Activated B cell treated with CpG ODN at 0.5 μM for 24 hours (primary cell): Measurements from ENCODE around the gene ZNF786. TPM values are rescaled to one million over a fixed set of nuclear protein-coding genes. Genes with fewer than 3 reads are reported as not detected.
"Not testable (repeated sequence)": the region's sequence is repeated elsewhere in the genome, so short reads cannot be mapped to it uniquely, and the experiment has no call there.

Experiments used
- ATAC-seq: fragments of 200-7000 bp; cut with Tn5 transposase; one replicate; pipeline ENCODE4 v1.10.0; 2021; ENCODE audit warnings: low read depth, mild to moderate bottlenecking, moderate library complexity
- CTCF ChIA-PET: fragments of 350-600 bp; sonication (Branson Sonifier 250); formaldehyde crosslinking; loops from one replicate; lab custom pipeline; 2021; ENCODE audit warnings: antibody characterized with exemption; lab: Charles Lee
- POLR2A ChIA-PET: fragments of 350-600 bp; sonication (Branson Sonifier 250); formaldehyde crosslinking; loops from one replicate; lab custom pipeline; 2021; ENCODE audit warnings: antibody characterized with exemption; lab: Charles Lee
- DNase-seq: peaks from one replicate; pipeline ENCODE4 v3.0.0; 2022
- H3K27ac Mint-ChIP-seq: one replicate; pipeline ENCODE4 v1.8.0; 2020; ENCODE audit warnings: mixed read lengths
- H3K27me3 Mint-ChIP-seq: one replicate; pipeline ENCODE4 v1.8.0; 2021; ENCODE audit warnings: mixed read lengths
- H3K36me3 Mint-ChIP-seq: one replicate; pipeline ENCODE4 v1.8.0; 2021; ENCODE audit warnings: low read depth, mixed read lengths
- H3K4me1 Mint-ChIP-seq: one replicate; pipeline ENCODE4 v1.8.0; 2021; ENCODE audit warnings: mixed read lengths
- H3K4me3 Mint-ChIP-seq: one replicate; pipeline ENCODE4 v1.8.0; 2020; ENCODE audit warnings: mild to moderate bottlenecking, mixed read lengths
- H3K9me3 Mint-ChIP-seq: one replicate; pipeline ENCODE4 v1.8.0; 2020; ENCODE audit warnings: mixed read lengths
- intact Hi-C: fragments of 100-400 bp; cut with micrococcal nuclease; formaldehyde crosslinking; loops from one replicate; pipeline ENCODE4 v1.15.1; 2024
- total RNA-seq: library from RNA; stranded (reverse); gene quantifications from 2 replicates; pipeline ENCODE4 v1.2.3, GENCODE V29; 2022
- TF ChIP-seq, protein P1 (sequence below): fragments of 200-600 bp; IDR thresholded peaks from one replicate; pipeline ENCODE4 v1.8.0; 2022; ENCODE audit warnings: antibody characterized with exemption, mild to moderate bottlenecking

ZNF786 gene
- total RNA-seq, 1 donor from 2014 or later, result 11.0 TPM

- TF ChIP-seq, protein P1, sequence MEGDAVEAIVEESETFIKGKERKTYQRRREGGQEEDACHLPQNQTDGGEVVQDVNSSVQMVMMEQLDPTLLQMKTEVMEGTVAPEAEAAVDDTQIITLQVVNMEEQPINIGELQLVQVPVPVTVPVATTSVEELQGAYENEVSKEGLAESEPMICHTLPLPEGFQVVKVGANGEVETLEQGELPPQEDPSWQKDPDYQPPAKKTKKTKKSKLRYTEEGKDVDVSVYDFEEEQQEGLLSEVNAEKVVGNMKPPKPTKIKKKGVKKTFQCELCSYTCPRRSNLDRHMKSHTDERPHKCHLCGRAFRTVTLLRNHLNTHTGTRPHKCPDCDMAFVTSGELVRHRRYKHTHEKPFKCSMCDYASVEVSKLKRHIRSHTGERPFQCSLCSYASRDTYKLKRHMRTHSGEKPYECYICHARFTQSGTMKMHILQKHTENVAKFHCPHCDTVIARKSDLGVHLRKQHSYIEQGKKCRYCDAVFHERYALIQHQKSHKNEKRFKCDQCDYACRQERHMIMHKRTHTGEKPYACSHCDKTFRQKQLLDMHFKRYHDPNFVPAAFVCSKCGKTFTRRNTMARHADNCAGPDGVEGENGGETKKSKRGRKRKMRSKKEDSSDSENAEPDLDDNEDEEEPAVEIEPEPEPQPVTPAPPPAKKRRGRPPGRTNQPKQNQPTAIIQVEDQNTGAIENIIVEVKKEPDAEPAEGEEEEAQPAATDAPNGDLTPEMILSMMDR, result no peak
- H3K4me1 Mint-ChIP-seq, result no peaks in the 10 kb centered on the region
- H3K4me3 Mint-ChIP-seq, result no peak overlapping the region
- peaks cover 4% of the 10 kb centered on the region for H3K27me3 Mint-ChIP-seq
- intact Hi-C loops, result no loop called here
- H3K27ac Mint-ChIP-seq, result no peak overlapping the region
- H3K36me3 Mint-ChIP-seq, result no peaks in the 10 kb centered on the region
- no peaks in the 10 kb centered on the region for H3K9me3 Mint-ChIP-seq
- ChIA-PET POLR2A (no interaction called here), CTCF (no interaction called here)
- no peak for DNase-seq
- no peak for ATAC-seq
Observed at GRCh38 chr7:149043936-149044335, 46.6 kb downstream of the ZNF786 start.

GRCh38 chr7:149041350-149041749, 49.2 kb downstream of the ZNF786 start:
- no peaks in the 10 kb centered on the region for H3K4me1 Mint-ChIP-seq
- peaks cover 4% of the 10 kb centered on the region for H3K27me3 Mint-ChIP-seq
- peaks cover 6% of the 10 kb centered on the region for H3K9me3 Mint-ChIP-seq
- ChIA-PET POLR2A (interaction anchor here (0.6 kb wide), 1 partner anchor 589 kb away, joined by 4 read pairs; no protein-coding TSS in a partner anchor), CTCF (no interaction called here)
- H3K36me3 Mint-ChIP-seq, result no peaks in the 10 kb centered on the region
- DNase-seq (no peak), ATAC-seq (no peak)
- no peak overlapping the region for H3K4me3 Mint-ChIP-seq
- TF ChIP-seq, protein P1, result no peak
- no peak overlapping the region for H3K27ac Mint-ChIP-seq
- intact Hi-C loops, result no loop called here

GRCh38 chr7:149038641-149039040, 51.9 kb downstream of the ZNF786 start:
- H3K27ac Mint-ChIP-seq, H3K9me3 Mint-ChIP-seq, H3K4me1 Mint-ChIP-seq, H3K27me3 Mint-ChIP-seq, CTCF ChIA-PET, POLR2A ChIA-PET, H3K36me3 Mint-ChIP-seq, intact Hi-C loops, H3K4me3 Mint-ChIP-seq, DNase-seq, ATAC-seq: not testable (repeated sequence)

DNA sequence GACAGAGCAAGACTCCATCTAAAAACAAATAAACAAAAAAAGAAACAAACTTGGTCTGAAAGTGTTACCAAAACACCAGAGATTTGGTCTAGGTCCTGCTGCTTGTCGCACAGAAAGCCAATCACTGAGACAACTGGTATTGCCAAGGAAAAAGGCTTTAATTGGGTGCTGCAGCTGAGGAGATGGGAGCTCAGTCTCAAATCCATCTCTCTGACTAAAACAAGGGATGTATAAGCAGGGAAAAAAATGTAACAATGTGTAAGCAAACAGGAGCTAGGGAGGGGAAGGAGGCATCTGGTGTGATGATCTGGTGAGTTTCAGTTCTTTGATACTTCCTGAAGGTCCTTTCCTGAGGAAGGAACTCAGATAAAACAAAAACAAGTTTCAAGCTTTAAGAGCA, 53.8 kb downstream of the ZNF786 start:
- intact Hi-C loops, result no loop called here
- H3K36me3 Mint-ChIP-seq, result no peaks in the 10 kb centered on the region
- ChIA-PET CTCF (no interaction called here), POLR2A (no interaction called here)
- DNase-seq (no peak), ATAC-seq (no peak)
- TF ChIP-seq, protein P1, result no peak
- H3K4me3 Mint-ChIP-seq, result no peak overlapping the region
- H3K9me3 Mint-ChIP-seq, result peaks cover 6% of the 10 kb centered on the region
- H3K27me3 Mint-ChIP-seq, result peaks cover 4% of the 10 kb centered on the region
- H3K27ac Mint-ChIP-seq, result no peak overlapping the region
- no peaks in the 10 kb centered on the region for H3K4me1 Mint-ChIP-seq

DNA sequence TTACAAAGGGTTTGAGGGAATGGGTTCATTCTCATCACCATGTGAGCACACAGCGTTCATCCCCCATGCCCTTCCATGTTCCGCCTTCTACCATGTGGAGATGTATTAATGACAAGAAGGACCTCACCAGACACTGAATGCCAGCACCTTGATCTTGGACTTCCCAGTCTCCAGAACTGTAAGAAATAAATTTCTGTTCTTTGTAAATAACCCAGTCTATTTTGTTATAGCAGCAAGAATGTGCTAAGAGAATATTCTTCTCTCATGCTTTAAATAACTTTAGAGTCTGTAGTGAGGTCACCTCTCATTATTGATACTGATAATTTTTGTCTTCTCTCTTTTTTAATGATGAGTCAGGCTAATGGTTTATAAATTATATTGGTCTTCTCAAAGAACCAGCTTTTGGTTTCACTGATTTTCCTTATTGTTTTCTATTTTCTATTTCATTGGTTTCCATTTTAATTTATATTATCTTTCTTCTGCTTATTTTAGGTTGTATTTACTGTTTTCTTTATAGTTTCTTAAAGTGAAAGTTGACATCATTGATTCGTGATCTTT, 59.1 kb downstream of the ZNF786 start:
- peaks cover 24% of the 10 kb centered on the region for H3K4me1 Mint-ChIP-seq
- no peaks in the 10 kb centered on the region for H3K9me3 Mint-ChIP-seq
- DNase-seq, result no peak
- no peaks in the 10 kb centered on the region for H3K27me3 Mint-ChIP-seq
- ChIA-PET POLR2A (interaction anchor here (0.7 kb wide), 1 partner anchor 26 kb away, joined by 6 read pairs; no protein-coding TSS in a partner anchor), CTCF (no interaction called here)
- no peak for ATAC-seq
- no peak overlapping the region for H3K4me3 Mint-ChIP-seq
- TF ChIP-seq, protein P1, result no peak
- intact Hi-C loops, result no loop called here
- H3K36me3 Mint-ChIP-seq, result peaks cover 4% of the 10 kb centered on the region
- H3K27ac Mint-ChIP-seq, result no peak overlapping the region

DNA sequence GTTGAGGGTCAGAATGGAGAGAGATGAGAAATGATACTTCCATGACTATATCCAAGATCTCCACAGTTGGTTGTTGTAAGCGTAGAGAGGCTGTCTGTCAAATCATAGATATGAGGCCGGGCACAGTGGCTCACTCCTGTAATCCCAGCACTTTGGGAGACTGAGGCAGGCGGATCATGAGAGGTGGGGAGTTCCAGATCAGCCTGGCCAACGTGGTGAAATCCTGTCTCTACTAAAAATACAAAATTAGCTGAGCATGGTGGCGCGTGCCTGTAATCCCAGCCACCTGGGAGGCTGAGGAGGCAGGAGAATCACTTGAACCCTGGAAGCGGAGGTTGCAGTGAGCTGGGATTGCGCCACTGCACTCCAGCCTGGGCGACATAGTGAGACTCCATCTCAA, 60.1 kb downstream of the ZNF786 start:
- DNase-seq, H3K27me3 Mint-ChIP-seq, CTCF ChIA-PET, ATAC-seq, H3K4me3 Mint-ChIP-seq, intact Hi-C loops, H3K27ac Mint-ChIP-seq, POLR2A ChIA-PET, H3K36me3 Mint-ChIP-seq, H3K9me3 Mint-ChIP-seq: not testable (repeated sequence)
- peaks cover 34% of the 10 kb centered on the region for H3K4me1 Mint-ChIP-seq
